SU-DHL-6 (cell line): ENCODE measurements around the gene TM4SF18.

Experiments used
- CTCF ChIP-seq: fragments of 200-600 bp; sonication (generic); IDR thresholded peaks from one replicate; pipeline ENCODE4 v1.5.1; 2017; ENCODE audit warnings: antibody characterized with exemption, mild to moderate bottlenecking, low read length, moderate library complexity; ENCODE audit not compliant: insufficient read depth, poor library complexity, severe bottlenecking
- EZH2phosphoT487 ChIP-seq: fragments of 200-600 bp; sonication (generic), shearing (Covaris generic); conservative IDR thresholded peaks from 2 replicates; pipeline ENCODE4 v1.6.1; 2018; ENCODE audit warnings: mild to moderate bottlenecking, antibody characterized with exemption, low read length, moderate library complexity, mixed read lengths

GRCh38 chr3:149371723-149372114, 38.3 kb upstream of the TM4SF18 start:
- no peak for TF ChIP-seq CTCF
- TF ChIP-seq EZH2phosphoT487: no peak
